Osteoblast (primary cell): ENCODE data around the gene FMOD. TPM values are rescaled to one million over a fixed set of nuclear protein-coding genes. Genes with fewer than 3 reads are reported as not detected.

ENCODE experiments used
- DNase-seq: peaks from one replicate; pipeline ENCODE4 v3.0.0; 2011; ENCODE audit warnings: low spot score, mixed read lengths; ENCODE audit not compliant: insufficient read length; ENCODE audit errors: missing footprints
- H2AFZ ChIP-seq: 2 replicates; pipeline ENCODE4 v1.6.0; 2011; ENCODE audit warnings: mild to moderate bottlenecking, low read length
- H3K27ac ChIP-seq: 2 replicates; pipeline ENCODE4 v1.5.1; 2011; ENCODE audit warnings: mild to moderate bottlenecking, low read depth, low read length, moderate library complexity
- H3K27me3 ChIP-seq: 2 replicates; pipeline ENCODE4 v1.6.0; 2012; ENCODE audit warnings: mild to moderate bottlenecking, control low read depth, inconsistent platforms, low read length, moderate library complexity; ENCODE audit not compliant: insufficient read depth
- H3K36me3 ChIP-seq: 2 replicates; pipeline ENCODE4 v1.5.1; 2011; ENCODE audit warnings: mild to moderate bottlenecking, low read length, control low read depth, moderate library complexity; ENCODE audit not compliant: insufficient read depth
- H3K4me1 ChIP-seq: 2 replicates; pipeline ENCODE4 v1.5.1; 2011; ENCODE audit warnings: mild to moderate bottlenecking, low read length, control low read depth, moderate library complexity; ENCODE audit not compliant: insufficient read depth
- H3K4me2 ChIP-seq: 2 replicates; pipeline ENCODE4 v1.6.0; 2011; ENCODE audit warnings: mild to moderate bottlenecking, low read length; ENCODE audit not compliant: insufficient read depth
- H3K4me3 ChIP-seq: fragments of 200-600 bp; sonication (generic); 3 replicates; pipeline ENCODE4 v1.5.1; 2012; ENCODE audit warnings: mild to moderate bottlenecking, low read length, inconsistent platforms; ENCODE audit not compliant: insufficient read depth
- H3K79me2 ChIP-seq: 2 replicates; pipeline ENCODE4 v1.6.0; 2012; ENCODE audit warnings: mild to moderate bottlenecking, low read length, control low read depth, inconsistent platforms; ENCODE audit not compliant: insufficient read depth
- H3K9me3 ChIP-seq: 2 replicates; pipeline ENCODE4 v1.5.1; 2011; ENCODE audit warnings: low read depth, low read length, control low read depth
- H4K20me1 ChIP-seq: 2 replicates; pipeline ENCODE4 v1.6.0; 2012; ENCODE audit warnings: mild to moderate bottlenecking, low read length, control low read depth; ENCODE audit not compliant: insufficient read depth
- small RNA-seq: library from RNA; depleted of rRNA; stranded (forward); fragments of <200 nt; gene quantifications from one replicate; pipeline ENCODE3, GENCODE V24; 2012
- total RNA-seq: library from RNA; depleted of rRNA; stranded (reverse); fragments of >200 nt; gene quantifications from 2 replicates; pipeline ENCODE4 v1.2.3, GENCODE V29; 2012
- TF ChIP-seq, protein P1 (sequence below): IDR thresholded peaks from 2 replicates; pipeline ENCODE4 v1.5.1; 2011; ENCODE audit warnings: mild to moderate bottlenecking, low read depth, low read length, moderate library complexity; ENCODE audit errors: extremely low read depth

Gene FMOD
- total RNA-seq, 1 donor: 2.9 TPM

DNA sequence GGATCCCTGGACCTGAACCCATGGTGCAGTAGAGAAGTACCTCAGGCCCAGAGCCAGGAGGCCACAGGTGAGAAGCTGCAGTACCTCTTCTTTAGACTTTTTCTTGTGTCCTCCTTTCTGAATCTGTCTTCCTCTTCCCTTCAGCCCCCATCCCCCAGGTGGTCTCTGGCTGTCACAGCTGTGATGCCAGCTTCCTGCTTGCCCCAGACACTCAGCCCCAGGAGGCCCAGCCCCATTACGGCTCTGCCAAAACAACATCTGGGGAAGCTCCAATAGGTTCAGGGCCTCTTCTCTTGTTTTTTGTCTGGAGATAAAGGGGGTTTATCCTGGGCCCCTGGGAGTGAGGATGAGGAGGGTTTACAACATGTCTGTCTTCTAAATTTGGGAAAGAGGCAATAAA lies 55.1 kb downstream of the FMOD start:
- Histone ChIP-seq H3K4me2 (no peak overlapping the region), H3K9me3 (no peaks in the 10 kb centered on the region), H3K36me3 (no peaks in the 10 kb centered on the region), H3K27ac (no peak overlapping the region), H4K20me1 (no peaks in the 10 kb centered on the region), H2AFZ (no peak overlapping the region), H3K27me3 (peaks cover 43% of the 10 kb centered on the region), H3K4me1 (peaks cover under 1% of the 10 kb centered on the region), H3K79me2 (no peaks in the 10 kb centered on the region), H3K4me3 (no peak overlapping the region)
- no peak for DNase-seq
- TF ChIP-seq, protein P1, sequence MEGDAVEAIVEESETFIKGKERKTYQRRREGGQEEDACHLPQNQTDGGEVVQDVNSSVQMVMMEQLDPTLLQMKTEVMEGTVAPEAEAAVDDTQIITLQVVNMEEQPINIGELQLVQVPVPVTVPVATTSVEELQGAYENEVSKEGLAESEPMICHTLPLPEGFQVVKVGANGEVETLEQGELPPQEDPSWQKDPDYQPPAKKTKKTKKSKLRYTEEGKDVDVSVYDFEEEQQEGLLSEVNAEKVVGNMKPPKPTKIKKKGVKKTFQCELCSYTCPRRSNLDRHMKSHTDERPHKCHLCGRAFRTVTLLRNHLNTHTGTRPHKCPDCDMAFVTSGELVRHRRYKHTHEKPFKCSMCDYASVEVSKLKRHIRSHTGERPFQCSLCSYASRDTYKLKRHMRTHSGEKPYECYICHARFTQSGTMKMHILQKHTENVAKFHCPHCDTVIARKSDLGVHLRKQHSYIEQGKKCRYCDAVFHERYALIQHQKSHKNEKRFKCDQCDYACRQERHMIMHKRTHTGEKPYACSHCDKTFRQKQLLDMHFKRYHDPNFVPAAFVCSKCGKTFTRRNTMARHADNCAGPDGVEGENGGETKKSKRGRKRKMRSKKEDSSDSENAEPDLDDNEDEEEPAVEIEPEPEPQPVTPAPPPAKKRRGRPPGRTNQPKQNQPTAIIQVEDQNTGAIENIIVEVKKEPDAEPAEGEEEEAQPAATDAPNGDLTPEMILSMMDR: no peak

- Histone ChIP-seq H3K27me3 (peaks cover 20% of the 10 kb centered on the region), H3K27ac (no peak overlapping the region), H2AFZ (no peak overlapping the region), H3K4me3 (no peak overlapping the region), H3K4me2 (no peak overlapping the region), H3K36me3 (no peaks in the 10 kb centered on the region), H4K20me1 (no peaks in the 10 kb centered on the region), H3K79me2 (no peaks in the 10 kb centered on the region), H3K4me1 (peaks cover 3% of the 10 kb centered on the region), H3K9me3 (no peaks in the 10 kb centered on the region)
- peak; percentile 48 for DNase-seq
- TF ChIP-seq, protein P1: no peak
These were observed 59.5 kb downstream of the FMOD start for GRCh38 chr1:203291201-203292096.

Small RNA genes within 50 kb of the gene (small RNA-seq; reads per million reads assigned to genes)
- gene AL359837.1 (not detected), gene RNU6-487P (not detected)

Other genes with a start within 250 kb of the FMOD start
- 4.0 and 9.1 TPM in 2 replicates for gene ADORA1, start 223.4 kb downstream of the FMOD start, total RNA-seq
- gene MYBPH, start 175.3 kb downstream of the FMOD start, total RNA-seq: under 0.01 and 0.29 TPM in 2 replicates
- 273 and 932 TPM in 2 replicates for gene CHI3L1, start 164.4 kb downstream of the FMOD start, total RNA-seq
- under 0.01 TPM in 1 of 2 replicates, not detected in the other for gene CHIT1, start 121.4 kb downstream of the FMOD start, total RNA-seq
- gene BTG2, start 45.6 kb downstream of the FMOD start, total RNA-seq: 14.5 and 14.7 TPM in 2 replicates
- gene PRELP, start 124.7 kb upstream of the FMOD start, total RNA-seq: 0.29 and 0.36 TPM in 2 replicates
- gene OPTC, start 143.0 kb upstream of the FMOD start, total RNA-seq: not detected in 2 replicates